GM12801 (cell line): ENCODE data around the gene TOR4A.

ENCODE experiments used
- TF ChIP-seq, protein P1 (sequence below): IDR thresholded peaks from one replicate; pipeline ENCODE4 v1.5.1; 2011; ENCODE audit warnings: control low read depth; ENCODE audit not compliant: insufficient read length; ENCODE audit errors: extremely low read depth

The TOR4A gene

DNA sequence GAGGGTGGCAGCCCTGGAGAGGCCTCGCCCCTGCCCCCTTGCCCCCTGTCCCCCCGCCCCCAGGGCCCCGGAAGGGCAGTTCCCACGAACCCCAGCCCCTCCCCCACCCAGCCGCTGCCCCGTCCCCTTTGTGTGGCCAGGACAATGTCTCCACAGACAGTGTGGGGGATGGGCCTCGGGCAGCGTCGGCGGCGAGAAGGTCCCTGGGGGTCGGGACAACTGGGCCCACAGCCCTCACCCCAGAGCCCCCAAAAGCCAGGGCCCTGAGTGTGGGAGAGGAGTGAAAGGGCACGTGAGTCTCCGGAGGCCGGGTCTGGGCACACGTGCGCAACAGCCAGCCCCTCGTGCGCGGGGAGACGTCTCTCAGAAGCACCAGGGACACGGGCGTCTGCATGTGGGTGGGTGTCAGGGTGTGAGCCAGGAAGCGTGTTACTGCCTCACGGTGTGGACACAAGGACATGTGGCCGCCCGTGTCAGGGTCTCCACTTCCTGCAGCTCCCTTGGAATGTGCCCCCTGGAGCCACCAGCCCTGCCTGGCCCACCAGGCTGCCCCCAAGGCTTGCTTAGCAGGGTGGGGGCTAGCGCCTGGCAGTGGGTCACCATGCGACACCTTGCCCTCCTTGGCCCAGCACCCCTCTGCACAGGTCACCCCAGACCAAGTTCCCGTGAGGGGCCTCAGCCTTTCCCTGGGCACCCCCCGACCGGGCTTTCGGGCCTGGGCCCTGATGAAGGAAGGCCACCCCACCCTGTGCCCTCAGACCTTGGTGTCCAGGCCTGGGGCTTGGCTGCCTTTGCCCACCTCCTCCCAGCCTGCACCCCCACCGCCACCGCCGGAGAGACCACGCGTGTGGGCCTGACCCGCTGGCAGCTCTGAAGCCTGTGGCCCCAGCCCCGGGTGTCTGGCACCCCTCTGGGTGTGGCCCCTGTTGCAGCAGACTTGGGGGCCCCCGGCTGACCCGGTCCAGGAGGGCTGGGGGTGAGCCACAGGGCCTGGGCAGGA lies 37.3 kb downstream of the TOR4A start:
- TF ChIP-seq, protein P1, sequence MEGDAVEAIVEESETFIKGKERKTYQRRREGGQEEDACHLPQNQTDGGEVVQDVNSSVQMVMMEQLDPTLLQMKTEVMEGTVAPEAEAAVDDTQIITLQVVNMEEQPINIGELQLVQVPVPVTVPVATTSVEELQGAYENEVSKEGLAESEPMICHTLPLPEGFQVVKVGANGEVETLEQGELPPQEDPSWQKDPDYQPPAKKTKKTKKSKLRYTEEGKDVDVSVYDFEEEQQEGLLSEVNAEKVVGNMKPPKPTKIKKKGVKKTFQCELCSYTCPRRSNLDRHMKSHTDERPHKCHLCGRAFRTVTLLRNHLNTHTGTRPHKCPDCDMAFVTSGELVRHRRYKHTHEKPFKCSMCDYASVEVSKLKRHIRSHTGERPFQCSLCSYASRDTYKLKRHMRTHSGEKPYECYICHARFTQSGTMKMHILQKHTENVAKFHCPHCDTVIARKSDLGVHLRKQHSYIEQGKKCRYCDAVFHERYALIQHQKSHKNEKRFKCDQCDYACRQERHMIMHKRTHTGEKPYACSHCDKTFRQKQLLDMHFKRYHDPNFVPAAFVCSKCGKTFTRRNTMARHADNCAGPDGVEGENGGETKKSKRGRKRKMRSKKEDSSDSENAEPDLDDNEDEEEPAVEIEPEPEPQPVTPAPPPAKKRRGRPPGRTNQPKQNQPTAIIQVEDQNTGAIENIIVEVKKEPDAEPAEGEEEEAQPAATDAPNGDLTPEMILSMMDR, result no peak

DNA sequence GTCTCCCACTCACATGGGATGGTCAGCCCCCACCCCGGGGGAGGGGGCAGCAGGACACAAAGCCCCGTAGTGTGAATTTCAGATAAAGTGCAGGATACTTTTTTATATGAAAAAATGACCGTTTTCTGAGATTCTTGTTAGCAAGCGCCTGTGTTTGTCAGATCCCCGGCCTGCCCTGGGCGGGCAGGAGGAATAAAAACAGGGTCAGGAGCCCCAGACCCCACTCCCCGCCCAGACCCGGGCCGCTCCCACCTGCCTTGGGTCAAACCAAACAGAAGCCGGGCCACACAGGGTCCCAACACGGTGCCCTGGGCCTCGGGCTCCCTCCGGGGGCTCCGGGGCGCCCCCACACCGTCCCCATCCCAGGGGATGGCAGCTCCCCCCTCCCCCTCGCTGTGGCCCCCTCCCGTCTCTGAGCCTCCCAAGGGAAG lies 38.1 kb downstream of the TOR4A start:
- TF ChIP-seq, protein P1, result no peak

DNA sequence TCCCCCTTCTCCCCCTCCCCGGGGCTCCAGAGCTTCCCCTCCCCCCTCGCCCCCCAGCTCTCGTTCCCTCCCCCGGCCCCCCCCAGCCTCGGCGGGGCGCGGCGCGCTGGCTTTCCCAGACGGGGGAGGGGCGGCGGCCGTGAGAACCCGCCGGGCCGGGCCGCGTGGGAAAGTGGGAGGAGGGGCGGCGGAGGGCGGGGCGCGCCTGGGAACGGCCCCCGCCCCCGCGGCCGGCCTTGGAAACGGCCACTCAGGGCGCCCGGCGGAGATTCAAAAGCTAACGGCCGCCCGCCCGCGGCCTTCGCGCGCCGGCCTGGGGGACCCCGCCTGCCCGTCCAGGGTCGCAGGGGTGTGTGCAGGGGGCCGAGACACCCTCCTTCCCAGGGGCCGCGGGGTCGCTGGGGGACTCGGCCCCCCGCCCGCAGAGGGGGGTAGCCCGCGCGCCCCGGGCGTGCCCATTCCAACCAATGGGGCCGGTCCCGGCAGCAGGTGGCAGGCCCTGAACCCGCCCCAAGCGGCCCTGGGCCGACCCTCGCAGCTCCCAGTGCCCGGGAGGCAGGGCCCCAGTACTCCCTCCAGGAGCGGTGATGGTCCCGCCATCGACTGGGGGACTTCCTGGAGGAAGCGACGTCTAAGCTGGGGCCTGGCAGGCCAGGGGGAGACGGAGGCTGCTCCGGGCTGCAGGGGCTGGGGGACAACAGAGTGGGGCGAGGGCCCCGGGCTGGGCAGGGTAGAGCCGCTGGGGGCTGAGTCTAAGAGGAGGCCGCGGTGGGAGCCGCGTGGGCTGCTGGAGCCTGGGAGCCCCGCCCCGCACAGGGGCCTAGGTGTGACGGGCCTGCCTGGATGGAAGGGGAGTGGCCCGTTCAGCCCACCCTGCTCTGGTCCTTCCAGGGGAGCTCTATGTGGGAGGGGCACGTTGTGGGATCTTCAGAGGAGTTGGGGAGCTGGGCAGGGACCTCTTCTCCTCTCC lies 38.8 kb downstream of the TOR4A start:
- TF ChIP-seq, protein P1, result no peak

DNA sequence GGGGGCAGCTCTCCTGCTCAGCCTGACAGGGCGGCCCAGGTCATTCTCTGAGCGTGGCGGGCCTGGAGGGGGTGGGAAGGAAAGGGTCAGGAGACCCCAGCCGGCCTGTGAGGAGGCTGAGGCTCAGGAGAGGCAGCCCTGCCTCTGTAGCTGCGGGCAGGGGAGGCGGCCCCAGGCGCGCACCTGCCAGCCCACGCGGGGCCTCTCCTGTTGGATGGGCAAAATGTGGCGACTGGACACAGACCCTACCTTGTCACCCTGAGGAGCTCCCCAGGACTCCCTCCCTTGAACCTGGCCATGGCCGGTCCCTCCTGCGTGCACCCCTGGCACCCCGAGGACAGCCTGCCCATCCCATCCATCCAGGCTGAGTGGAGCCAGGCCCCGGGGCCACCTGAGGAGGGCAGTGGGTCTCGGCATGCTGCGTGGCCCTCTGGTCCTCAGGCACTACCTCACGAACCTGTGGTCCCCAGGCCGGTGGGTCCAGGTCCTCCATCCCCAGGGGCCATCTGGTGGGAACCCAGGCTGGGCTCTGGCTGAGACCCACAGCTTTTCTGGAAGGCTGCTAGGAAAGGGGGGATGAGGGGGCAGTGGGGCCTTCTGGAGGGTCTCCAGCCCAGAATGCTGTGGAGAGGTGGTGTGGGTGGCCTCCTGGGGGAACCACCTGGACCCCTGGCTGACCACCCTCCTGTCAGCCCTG lies 39.6 kb downstream of the TOR4A start:
- TF ChIP-seq, protein P1, result no peak

DNA sequence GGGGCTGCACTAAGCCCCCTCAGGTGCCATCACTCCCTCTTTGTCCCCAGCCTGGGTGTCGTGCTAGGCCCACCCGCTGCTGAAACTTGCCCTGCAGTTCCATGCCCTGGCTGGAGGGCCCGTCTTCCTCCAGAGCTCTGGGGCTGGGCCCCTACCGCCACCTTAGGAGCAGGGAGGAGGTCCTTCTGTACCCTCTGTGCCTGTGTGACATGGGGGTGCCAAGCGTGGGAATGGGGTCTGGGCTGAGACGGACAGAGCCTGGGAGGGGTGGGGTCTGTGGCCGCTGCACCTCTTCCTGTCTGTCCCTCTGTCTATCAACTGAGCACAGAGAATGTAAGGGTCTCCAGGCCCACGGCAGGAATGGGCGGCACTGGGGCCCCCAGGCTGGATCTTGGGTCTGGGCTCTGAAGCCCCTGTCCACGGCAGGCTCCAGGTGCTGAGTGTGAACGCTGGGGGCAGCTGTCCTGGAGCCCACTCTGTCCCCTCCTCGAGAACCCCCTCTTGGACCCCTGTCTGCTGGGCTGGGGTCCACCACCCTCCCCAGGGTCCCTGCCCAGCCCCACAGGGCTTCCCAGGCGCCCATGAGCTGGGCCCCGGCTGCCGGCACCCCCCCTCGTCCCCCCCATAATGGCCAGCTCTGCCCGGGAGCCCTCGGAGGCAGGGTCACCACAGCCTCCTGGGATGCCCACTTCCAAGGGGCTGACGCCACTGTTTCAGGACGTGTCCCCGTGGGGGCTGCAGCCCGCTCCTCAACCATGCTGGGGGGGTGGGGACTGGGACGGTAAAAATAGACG lies 40.4 kb downstream of the TOR4A start:
- TF ChIP-seq, protein P1, result no peak

DNA sequence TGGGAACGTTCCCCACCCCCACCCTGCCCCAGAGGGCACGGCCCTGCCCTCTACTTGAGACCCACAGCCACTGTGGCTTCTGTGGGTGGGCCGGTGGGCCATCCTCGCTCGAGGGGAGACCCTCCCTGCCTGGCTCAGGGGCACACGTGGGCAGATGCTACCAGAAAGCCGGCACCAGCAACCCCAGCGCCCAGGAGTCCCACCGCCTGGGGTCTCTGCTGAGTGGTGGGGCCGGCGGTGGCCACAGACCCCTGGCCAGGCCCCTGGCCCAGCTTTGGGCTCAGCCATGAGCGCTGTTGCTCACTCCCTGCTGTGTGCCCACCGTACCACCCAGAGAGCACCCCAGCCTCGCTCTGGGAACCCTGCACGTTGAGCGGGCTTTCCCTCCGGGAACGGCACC lies 41.1 kb downstream of the TOR4A start:
- TF ChIP-seq, protein P1, result no peak
